ENCODE measurements around the gene DPH3. TPM values are rescaled to one million over a fixed set of nuclear protein-coding genes. Genes with fewer than 3 reads are reported as not detected.
A peak's percentile ranks its signal among the peaks of the same experiment; 100 is the strongest.

Gene DPH3
- total and polyA plus RNA-seq, 2 experiments from 2014 or later, result 15.3 to 84.3 TPM

GRCh38 chr3:16251316-16252085, 13.2 kb downstream of the DPH3 start:
- H3K36me3 ChIP-seq (ENCODE audit: insufficient read depth), result no peaks in the 10 kb centered on the region
- no peak overlapping the region for H3K4me3 Mint-ChIP-seq
- no peak overlapping the region for H2AFZ ChIP-seq
- H3K27ac Mint-ChIP-seq, result peak overlapping the region; percentile 27; the same call in 1 of the 2 replicates
- peak; percentile 29; the same call in 2 of the 3 replicates for ATAC-seq
- no peaks in the 10 kb centered on the region for H3K4me1 ChIP-seq (ENCODE audit: insufficient read depth)
- H3K4me3 ChIP-seq, result no peak overlapping the region
- 0 out of 4 replicates have a peak, but pooled peaks of 1 of the 2 experiments have one; percentile 2 for TF ChIP-seq CTCF (conservative IDR thresholded peaks at IDR 0.05; ENCODE audit: low read depth in 2 of 2)
- TF ChIP-seq CREB1 (CRISPR knock-in tag; IDR thresholded peaks at IDR 0.05; ENCODE audit: low read depth), result no peak
- no peaks in the 10 kb centered on the region for H3F3A ChIP-seq (replicated peaks; ENCODE audit: low read depth)
- H3K27me3 Mint-ChIP-seq (ENCODE audit: insufficient read depth, low read depth, poor library complexity), result peaks cover 6% of the 10 kb centered on the region
- H3K4me2 ChIP-seq, result no peak overlapping the region
- H3K9me2 ChIP-seq (ENCODE audit: insufficient read depth), result no peaks in the 10 kb centered on the region
- no peaks in the 10 kb centered on the region for H3K36me3 Mint-ChIP-seq (ENCODE audit: low read depth)
- H3K4me1 Mint-ChIP-seq, result peaks cover 4% of the 10 kb centered on the region; the same call in 2 of the 3 replicates
- H3K79me2 ChIP-seq (replicated peaks; ENCODE audit: insufficient read depth), result no peaks in the 10 kb centered on the region
- H4K20me1 ChIP-seq (replicated peaks; ENCODE audit: insufficient read depth), result no peaks in the 10 kb centered on the region; the same call in 1 of the 2 replicates
- H3K9me3 Mint-ChIP-seq, result no peaks in the 10 kb centered on the region
- no peak overlapping the region for H3K27ac ChIP-seq (ENCODE audit: low read depth)
- no peak for DNase-seq (ENCODE audit: low spot score)
- no peaks in the 10 kb centered on the region for H3K27me3 ChIP-seq (ENCODE audit: insufficient read depth)

- no peaks in the 10 kb centered on the region; the same call in 1 of the 2 replicates for H4K20me1 ChIP-seq (replicated peaks; ENCODE audit: insufficient read depth)
- Mint-ChIP-seq H3K36me3 (ENCODE audit: low read depth) (no peaks in the 10 kb centered on the region), H3K27me3 (ENCODE audit: insufficient read depth, low read depth, poor library complexity) (peaks cover 11% of the 10 kb centered on the region), H3K9me3 (no peaks in the 10 kb centered on the region), H3K4me3 (no peak overlapping the region), H3K27ac (no peak overlapping the region), H3K4me1 (peaks cover 4% of the 10 kb centered on the region; the same call in 2 of the 3 replicates)
- no peaks in the 10 kb centered on the region for H3K36me3 ChIP-seq (ENCODE audit: insufficient read depth)
- no peak overlapping the region for H3K4me3 ChIP-seq
- H2AFZ ChIP-seq, result no peak overlapping the region
- no peaks in the 10 kb centered on the region for H3K4me1 ChIP-seq (ENCODE audit: insufficient read depth)
- H3K79me2 ChIP-seq (replicated peaks; ENCODE audit: insufficient read depth), result no peaks in the 10 kb centered on the region
- H3K27ac ChIP-seq (ENCODE audit: low read depth), result no peak overlapping the region
- no peak overlapping the region for H3K4me2 ChIP-seq
- ATAC-seq (no peak), DNase-seq (ENCODE audit: low spot score) (no peak)
- no peaks in the 10 kb centered on the region for H3K27me3 ChIP-seq (ENCODE audit: insufficient read depth)
- no peaks in the 10 kb centered on the region for H3F3A ChIP-seq (replicated peaks; ENCODE audit: low read depth)
- no peaks in the 10 kb centered on the region for H3K9me2 ChIP-seq (ENCODE audit: insufficient read depth)
- TF ChIP-seq CTCF (conservative IDR thresholded peaks at IDR 0.05; ENCODE audit: low read depth in 2 of 2), result no peak
- no peak for TF ChIP-seq EZH2 (IDR thresholded peaks at IDR 0.05; ENCODE audit: low read depth, unreplicated experiment)
- no peak for TF ChIP-seq ZNF114 (CRISPR knock-in tag; IDR thresholded peaks at IDR 0.05)
- TF ChIP-seq ZNF331 (CRISPR knock-in tag; IDR thresholded peaks at IDR 0.05; ENCODE audit: low read depth), result no peak
- TF ChIP-seq NANOG (IDR thresholded peaks at IDR 0.05; ENCODE audit: borderline replicate concordance), result no peak
- no peak for TF ChIP-seq CREB1 (CRISPR knock-in tag; IDR thresholded peaks at IDR 0.05; ENCODE audit: low read depth)
- no peak for TF ChIP-seq STAT1 (IDR thresholded peaks at IDR 0.05; ENCODE audit: unreplicated experiment)
- TF ChIP-seq POLR2AphosphoS5 (IDR thresholded peaks at IDR 0.05; ENCODE audit: low read depth), result no peak
- TF ChIP-seq EZH2phosphoT487 (IDR thresholded peaks at IDR 0.05; ENCODE audit: unreplicated experiment), result no peak
- no peak for TF ChIP-seq JUNB (IDR thresholded peaks at IDR 0.05; ENCODE audit: unreplicated experiment)
- TF ChIP-seq ZNF462 (CRISPR knock-in tag; IDR thresholded peaks at IDR 0.05), result no peak
Measured at GRCh38 chr3:16249886-16250285, 14.9 kb downstream of the DPH3 start.
